T-helper 2 cell treated with Interferon-gamma antibody and Interleukin-4, amounts not matched to agents 100 ng/mL and 5 ng/mL, for 36 hours (primary cell): ENCODE results near the gene LNPEP. TPM values are rescaled to one million over a fixed set of nuclear protein-coding genes. Genes with fewer than 3 reads are reported as not detected.

Source experiments
- total RNA-seq: library from RNA; stranded (reverse); gene quantifications from 2 replicates; pipeline ENCODE4 v1.2.3, GENCODE V29; 2022

The LNPEP gene
- total RNA-seq, 1 donor from 2014 or later = 72.4 TPM

Other genes starting within 250 kb of the LNPEP start
- gene ERAP1, start 128.1 kb upstream of the LNPEP start, total RNA-seq = 135 and 147 TPM in 2 replicates
- gene ERAP2, start 59.6 kb upstream of the LNPEP start, total RNA-seq = 129 and 135 TPM in 2 replicates
- not detected in 2 replicates for gene LIX1, start 206.5 kb downstream of the LNPEP start, total RNA-seq
- 29.2 and 30.1 TPM in 2 replicates for gene RIOK2, start 247.2 kb downstream of the LNPEP start, total RNA-seq